H1 (cell line): ENCODE results near the gene RAMACL. TPM values are rescaled to one million over a fixed set of nuclear protein-coding genes. Genes with fewer than 3 reads are reported as not detected.

Experiments used
- CTCF ChIA-PET: fragments of 300-600 bp; sonication (Branson Sonifier 250); formaldehyde crosslinking; loops from one replicate; lab custom pipeline; 2021; ENCODE audit not compliant: partially characterized antibody; lab: Charles Lee
- POLR2A ChIA-PET: fragments of 300-600 bp; sonication (Branson Sonifier 250); formaldehyde crosslinking; loops from one replicate; lab custom pipeline; 2021; ENCODE audit warnings: inconsistent platforms; ENCODE audit not compliant: partially characterized antibody; lab: Charles Lee
- DNase-seq, 2 experiments: peaks; one replicate each; pipeline versions ENCODE4 v3.0.0 to v3.0.0-alpha.2; 2010 to 2022; ENCODE audit warnings: low spot score in 2 of 2, low read depth in 1 of 2, mixed read lengths in 1 of 2
- FAIRE-seq: peaks from 2 replicates; lab custom pipeline; 2011; peaks lifted over from hg19 to GRCh38; lab: Jason Lieb, UNC
- H2AFZ ChIP-seq: 2 replicates; pipeline ENCODE4 v1.8.1; 2012; ENCODE audit warnings: low read length, inconsistent platforms
- H2AK5ac ChIP-seq: 2 replicates; pipeline ENCODE4 v1.6.1; 2013; ENCODE audit warnings: low read depth, low read length
- H2BK120ac ChIP-seq: replicated peaks from 2 replicates; pipeline ENCODE3; 2013; ENCODE audit warnings: low read depth, low read length, inconsistent platforms
- H2BK12ac ChIP-seq: 2 replicates; pipeline ENCODE4 v1.6.1; 2013; ENCODE audit warnings: low read depth, low read length
- H2BK15ac ChIP-seq: 2 replicates; pipeline ENCODE4 v1.6.1; 2013; ENCODE audit warnings: low read length
- H2BK20ac ChIP-seq: 2 replicates; pipeline ENCODE4 v1.6.1; 2013; ENCODE audit warnings: low read length
- H2BK5ac ChIP-seq: 2 replicates; pipeline ENCODE4 v1.6.1; 2013; ENCODE audit warnings: low read depth, low read length
- H3K14ac ChIP-seq: 2 replicates; pipeline ENCODE4 v1.6.1; 2013; ENCODE audit warnings: inconsistent platforms; ENCODE audit not compliant: insufficient read length
- H3K18ac ChIP-seq: 2 replicates; pipeline ENCODE4 v1.6.1; 2013; ENCODE audit warnings: low read length; ENCODE audit errors: extremely low read depth
- H3K23ac ChIP-seq: 2 replicates; pipeline ENCODE4 v1.6.1; 2013; ENCODE audit warnings: inconsistent platforms; ENCODE audit not compliant: insufficient read length
- H3K23me2 ChIP-seq: 2 replicates; pipeline ENCODE4 v1.6.1; 2013; ENCODE audit warnings: low read depth, low read length
- H3K27ac ChIP-seq: 2 replicates; pipeline ENCODE4 v1.6.1; 2011; ENCODE audit warnings: low read depth, low read length, inconsistent platforms
- H3K27me3 ChIP-seq, 4 experiments: replicated peaks in 1 of 4; 1 replicate in 1 of 4; 2 replicates in 3 of 4; pipeline versions ENCODE4 v1.6.1 to v1.8.1; 2011 to 2013; ENCODE audit warnings: low read length in 3 of 4, mild to moderate bottlenecking in 3 of 4, inconsistent platforms in 2 of 4, mixed read lengths in 2 of 4, moderate library complexity in 1 of 4; ENCODE audit not compliant: control insufficient read depth in 3 of 4, insufficient read depth in 3 of 4; ENCODE audit errors: extremely low read depth in 1 of 4
- H3K36me3 ChIP-seq, 4 experiments: 2 replicates each; pipeline versions ENCODE4 v1.6.1 to v1.8.1; 2011 to 2013; ENCODE audit warnings: mild to moderate bottlenecking in 4 of 4, low read length in 3 of 4, moderate library complexity in 2 of 4, control low read depth in 1 of 4, inconsistent platforms in 1 of 4; ENCODE audit not compliant: insufficient read depth in 4 of 4, control insufficient read depth in 2 of 4
- H3K4ac ChIP-seq: replicated peaks from 2 replicates; pipeline ENCODE3; 2013; ENCODE audit warnings: low read length, low read depth, mixed read lengths, inconsistent platforms; ENCODE audit not compliant: insufficient read length
- H3K4me1 ChIP-seq, 4 experiments: replicated peaks in 1 of 4; 1 replicate in 1 of 4; 2 replicates in 3 of 4; pipeline versions ENCODE4 v1.6.1 to v1.8.1; 2011 to 2013; ENCODE audit warnings: low read length in 3 of 4, inconsistent platforms in 2 of 4, mixed read lengths in 1 of 4; ENCODE audit not compliant: insufficient read depth in 4 of 4, control insufficient read depth in 3 of 4
- H3K4me2 ChIP-seq, 2 experiments: 2 replicates each; pipeline versions ENCODE4 v1.6.1 to v1.8.1; 2011 to 2013; ENCODE audit warnings: low read depth in 2 of 2, low read length in 2 of 2, control low read depth in 1 of 2, inconsistent platforms in 1 of 2, mild to moderate bottlenecking in 1 of 2; ENCODE audit not compliant: insufficient read depth in 1 of 2
- H3K4me3 ChIP-seq, 4 experiments: fragments of 200-600, 300-600 bp in 1 of 4; sonication (generic), shearing (Covaris generic), sonication (Bioruptor Twin) in 1 of 4; 2 replicates each; pipeline versions ENCODE4 v1.5.1 to v1.8.1; 2011 to 2016; ENCODE audit warnings: low read length in 4 of 4, low read depth in 3 of 4, control low read depth in 2 of 4, inconsistent platforms in 2 of 4, mild to moderate bottlenecking in 2 of 4, mixed read lengths in 1 of 4, moderate library complexity in 1 of 4; ENCODE audit not compliant: insufficient read depth in 2 of 4; ENCODE audit errors: extremely low read depth in 1 of 4
- H3K56ac ChIP-seq: replicated peaks from 2 replicates; pipeline ENCODE3; 2013; ENCODE audit warnings: low read depth, mild to moderate bottlenecking, mixed read lengths, low read length, inconsistent platforms; ENCODE audit not compliant: insufficient read length
- H3K79me1 ChIP-seq: 2 replicates; pipeline ENCODE4 v1.6.1; 2013; ENCODE audit warnings: low read depth, low read length, control low read depth
- H3K79me2 ChIP-seq, 2 experiments: 2 replicates each; pipeline versions ENCODE4 v1.6.1 to v1.8.1; 2012 to 2013; ENCODE audit warnings: low read length in 2 of 2, mild to moderate bottlenecking in 2 of 2, inconsistent platforms in 1 of 2; ENCODE audit not compliant: insufficient read depth in 2 of 2, control insufficient read depth in 1 of 2
- H3K9ac ChIP-seq, 4 experiments: replicated peaks in 1 of 4; 1 replicate in 1 of 4; 2 replicates in 3 of 4; pipeline versions ENCODE4 v1.6.1 to v1.8.1; 2011 to 2013; ENCODE audit warnings: low read depth in 3 of 4, low read length in 3 of 4, control low read depth in 2 of 4, mild to moderate bottlenecking in 2 of 4, moderate library complexity in 2 of 4, inconsistent platforms in 1 of 4; ENCODE audit errors: extremely low read depth in 1 of 4
- H3K9me3 ChIP-seq, 2 experiments: 2 replicates each; pipeline versions ENCODE4 v1.6.1 to v1.8.1; 2012 to 2013; ENCODE audit warnings: mild to moderate bottlenecking in 2 of 2, moderate library complexity in 2 of 2, control low read depth in 1 of 2, inconsistent platforms in 1 of 2, low read depth in 1 of 2, low read length in 1 of 2, mixed read lengths in 1 of 2; ENCODE audit not compliant: insufficient read depth in 2 of 2
- H4K20me1 ChIP-seq, 2 experiments: replicated peaks in 1 of 2; 2 replicates each; pipeline versions ENCODE3 to v1.8.1; 2011 to 2013; ENCODE audit warnings: inconsistent platforms in 2 of 2, low read length in 2 of 2, mild to moderate bottlenecking in 1 of 2; ENCODE audit not compliant: insufficient read depth in 2 of 2, control insufficient read depth in 1 of 2
- H4K5ac ChIP-seq: 2 replicates; pipeline ENCODE4 v1.6.1; 2013; ENCODE audit warnings: low read length, low read depth, mixed read lengths, inconsistent platforms; ENCODE audit not compliant: insufficient read length
- H4K8ac ChIP-seq: 2 replicates; pipeline ENCODE4 v1.8.0; 2013; ENCODE audit warnings: mild to moderate bottlenecking, moderate library complexity, low read length, inconsistent platforms; ENCODE audit not compliant: insufficient read depth; ENCODE audit errors: extremely low read depth
- H4K91ac ChIP-seq: replicated peaks from 2 replicates; pipeline ENCODE3; 2013; ENCODE audit warnings: low read length, mixed read lengths, inconsistent platforms; ENCODE audit not compliant: insufficient read length
- CBX5 ChIP-seq: fragments of 300-800, 300-1000 bp; sonication (generic); IDR thresholded peaks from 2 replicates; pipeline ENCODE4 v1.7.1; 2016; ENCODE audit warnings: antibody characterized with exemption, low read length, low read depth
- CBX8 ChIP-seq: fragments of 300-800, 300-1000 bp; sonication (generic); IDR thresholded peaks from 2 replicates; pipeline ENCODE4 v1.7.1; 2016; ENCODE audit warnings: low read depth, low read length, borderline replicate concordance
- CEBPB ChIP-seq: IDR thresholded peaks from 2 replicates; pipeline ENCODE4 v1.6.1; 2012; ENCODE audit warnings: low read depth, low read length
- CREB1 ChIP-seq: IDR thresholded peaks from 2 replicates; pipeline ENCODE4 v1.6.1; 2012; ENCODE audit warnings: inconsistent platforms
- CTCF ChIP-seq, 3 experiments: IDR thresholded peaks; 1 replicate in 2 of 3; 2 replicates in 1 of 3; pipeline versions ENCODE4 v1.5.1 to v1.6.1; 2011; ENCODE audit warnings: low read length in 3 of 3, mild to moderate bottlenecking in 3 of 3, inconsistent platforms in 2 of 3, low read depth in 1 of 3, moderate library complexity in 1 of 3; ENCODE audit not compliant: insufficient read depth in 1 of 3; ENCODE audit errors: control extremely low read depth in 1 of 3
- EGR1 ChIP-seq: IDR thresholded peaks from 2 replicates; pipeline ENCODE4 v1.6.1; 2011; ENCODE audit warnings: low read depth, low read length, borderline replicate concordance
- RBBP5 ChIP-seq: IDR thresholded peaks from 2 replicates; pipeline ENCODE4 v1.7.1; 2012; ENCODE audit warnings: low read depth, mild to moderate bottlenecking, inconsistent platforms, low read length, moderate library complexity, borderline replicate concordance
- SIX5 ChIP-seq: IDR thresholded peaks from 2 replicates; pipeline ENCODE4 v1.6.1; 2011; ENCODE audit warnings: mild to moderate bottlenecking, low read depth, low read length
- TAF7 ChIP-seq: optimal IDR thresholded peaks from 2 replicates; pipeline ENCODE3; 2011; ENCODE audit warnings: low read depth, mild to moderate bottlenecking, inconsistent platforms, low read length, moderate library complexity, borderline replicate concordance
- TEAD4 ChIP-seq: IDR thresholded peaks from 2 replicates; pipeline ENCODE4 v1.6.1; 2012; ENCODE audit warnings: low read depth, low read length, inconsistent platforms, mixed read lengths
- WGBS, 2 experiments: shearing (Covaris generic) in 1 of 2; methylation state at CpG; one replicate each; pipeline versions ENCODE4 v1.1.6 to v1.1.7; 2013 to 2015; ENCODE audit warnings: low lambda C conversion rate in 2 of 2, mixed read lengths in 2 of 2, inconsistent platforms in 1 of 2, low coverage in 1 of 2, missing lambda C conversion rate in 1 of 2; ENCODE audit not compliant: insufficient replicate concordance in 2 of 2, insufficient coverage in 1 of 2, insufficient read length in 1 of 2; ENCODE audit errors: extremely low coverage in 1 of 2, missing lambda C conversion rate in 1 of 2; 5-methylcytosine and 5-hydroxymethylcytosine counted together
- polyA plus RNA-seq, 7 experiments: library from polyadenylated mRNA; depleted of rRNA in 3 of 7; stranded (reverse) in 5 of 7; unstranded in 2 of 7; fragments of >200 nt in 5 of 7; fragments of 200-250 nt in 2 of 7; gene quantifications; 1 replicate in 5 of 7; 2 replicates in 1 of 7; 4 replicates in 1 of 7; pipeline versions ENCODE4 v1.2.1 to v1.2.3, GENCODE V29; 2011 to 2013; ENCODE audit warnings: missing spikeins in 2 of 7, mixed read lengths in 2 of 7
- total RNA-seq: library from RNA; stranded (reverse); fragmentation: NEBNext Ultra II Directional; extraction: Animal tissue kit (Norgen Biotek cat#: 25700); gene quantifications from 2 replicates; pipeline ENCODE4 v1.2.1, GENCODE V29; 2021

RAMACL gene
- total and polyA plus RNA-seq, 2 of the 8 experiments (the other 6 are each of a cell fraction or from before 2014, with no cell fraction given) = 0.23 to 0.97 TPM

GRCh38 chr6:166620478-166621113 is 34.1 kb upstream of the RAMACL start:
- H3K4me2 ChIP-seq = peak overlapping the region; percentile 42 to 65; a peak in 3 of 4 replicates
- no peak overlapping the region for H3K56ac ChIP-seq
- H3K23ac ChIP-seq = no peak overlapping the region
- peaks cover 16% of the 10 kb centered on the region for H3K79me1 ChIP-seq
- H3K27ac ChIP-seq = no peak overlapping the region
- DNase-seq (no peak), FAIRE-seq (no peak)
- ChIA-PET CTCF (interaction anchor here (0.8 to 1.5 kb wide), 4 partner anchors 21 to 79 kb away, joined by 3 to 4 read pairs (median 3); no protein-coding TSS in a partner anchor), POLR2A (interaction anchor here (1.1 to 1.3 kb wide), 2 partner anchors 9 to 36 kb away, joined by 3 read pairs; no protein-coding TSS in a partner anchor)
- H4K91ac ChIP-seq = no peak overlapping the region
- peaks cover 6 to 15% (median 10%) of the 10 kb centered on the region in 4 experiments for H3K4me1 ChIP-seq
- no peak overlapping the region for H4K5ac ChIP-seq
- H4K8ac ChIP-seq = no peak overlapping the region; the same call in 1 of the 2 replicates
- no peak overlapping the region for H2BK120ac ChIP-seq
- no peak overlapping the region for H3K18ac ChIP-seq
- no peak overlapping the region for H3K14ac ChIP-seq
- H3K4ac ChIP-seq = no peak overlapping the region
- H2BK5ac ChIP-seq = peak overlapping the region; percentile 38; the same call in 1 of the 2 replicates
- H3K9me3 ChIP-seq = no peaks in the 10 kb centered on the region
- H3K4me3 ChIP-seq = peak overlapping the region in 1 of 4 experiments; percentile 21; a peak in 1 of 8 replicates
- H2AFZ ChIP-seq = no peak overlapping the region
- peaks cover 8 to 17% of the 10 kb centered on the region in 2 experiments for H4K20me1 ChIP-seq
- H2AK5ac ChIP-seq = no peak overlapping the region
- no peak overlapping the region for H2BK12ac ChIP-seq
- H3K36me3 ChIP-seq = no peaks in the 10 kb centered on the region; a peak in 2 of 8 replicates
- WGBS, 2 experiments = 61% methylated on average over 8 of the region's 8 CpGs; no CpG with 5 or more reads in 1 of the 2 experiments
- H3K9ac ChIP-seq = no peak overlapping the region
- H3K27me3 ChIP-seq = peaks cover 0 to 4% (median 1%) of the 10 kb centered on the region in 4 experiments; a peak in 2 of 7 replicates
- no peak overlapping the region for H2BK20ac ChIP-seq
- no peak overlapping the region for H2BK15ac ChIP-seq
- H3K23me2 ChIP-seq = no peaks in the 10 kb centered on the region
- peaks cover 4 to 84% of the 10 kb centered on the region in 2 experiments for H3K79me2 ChIP-seq
- TF ChIP-seq RBBP5 (no peak), CEBPB (no peak), CBX8 (no peak), CBX5 (no peak), TEAD4 (no peak), CTCF (IDR thresholded peaks at IDR 0.05; ENCODE audit: control extremely low read depth in 1 of 3, insufficient read depth in 1 of 3, low read depth in 1 of 3, low read length in 3 of 3) (no peak), TAF7 (no peak), CREB1 (no peak), SIX5 (no peak), EGR1 (no peak)
